Measurements from ENCODE around the gene BBX.

BBX gene

GRCh38 chr3:107598926-107599771 lies 76.4 kb downstream of the BBX start:
- peak; percentile 5 to 7 for DNase-seq (ENCODE audit: low read depth in 1 of 2, low spot score in 1 of 2)

DNA sequence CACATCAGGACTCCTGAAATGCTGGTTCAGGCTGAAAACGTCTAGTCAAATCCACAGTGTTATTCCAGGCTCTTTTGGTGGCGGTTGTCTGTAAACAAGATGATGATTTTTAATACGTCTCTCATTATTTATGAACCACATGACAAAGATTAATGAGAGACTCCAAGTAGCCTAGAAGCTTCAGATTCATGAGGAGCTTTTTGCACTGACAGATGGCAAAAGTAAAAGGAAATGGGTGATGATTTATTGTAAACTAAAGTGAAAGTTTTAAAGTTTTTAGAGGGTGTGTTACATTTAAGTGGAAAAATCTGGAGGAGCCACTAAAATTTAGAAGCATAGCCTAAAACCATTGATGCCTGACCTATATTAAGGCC lies 77.0 kb downstream of the BBX start:
- DNase-seq (ENCODE audit: low read depth in 1 of 2, low spot score in 1 of 2), result no peak

DNA sequence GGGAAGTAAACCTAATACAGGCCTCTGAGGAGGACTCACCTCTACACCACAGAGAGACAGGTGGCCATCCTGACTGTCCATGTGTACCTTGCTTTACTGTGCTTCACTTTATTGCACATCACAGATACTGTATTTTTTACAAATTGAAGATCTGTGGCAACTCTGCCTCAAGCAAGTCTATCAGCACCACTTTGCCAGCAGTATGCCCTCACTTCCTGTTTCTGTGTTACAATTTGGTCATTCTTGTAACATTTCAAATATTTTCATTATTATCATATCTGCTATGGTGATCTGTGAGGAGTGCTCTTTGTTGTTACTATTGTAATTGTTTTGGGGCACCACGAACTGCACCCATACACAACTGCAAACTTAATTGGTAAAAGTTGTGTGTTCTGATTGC lies 78.0 kb downstream of the BBX start:
- DNase-seq (ENCODE audit: low read depth in 1 of 2, low spot score in 1 of 2), result no peak

- DNase-seq (ENCODE audit: low read depth in 1 of 2, low spot score in 1 of 2), result no peak
Measured at GRCh38 chr3:107604057-107604822, 81.5 kb downstream of the BBX start.

GRCh38 chr3:107611775-107612469 lies 89.2 kb downstream of the BBX start:
- DNase-seq (ENCODE audit: low read depth in 1 of 2, low spot score in 1 of 2), result no peak

DNA sequence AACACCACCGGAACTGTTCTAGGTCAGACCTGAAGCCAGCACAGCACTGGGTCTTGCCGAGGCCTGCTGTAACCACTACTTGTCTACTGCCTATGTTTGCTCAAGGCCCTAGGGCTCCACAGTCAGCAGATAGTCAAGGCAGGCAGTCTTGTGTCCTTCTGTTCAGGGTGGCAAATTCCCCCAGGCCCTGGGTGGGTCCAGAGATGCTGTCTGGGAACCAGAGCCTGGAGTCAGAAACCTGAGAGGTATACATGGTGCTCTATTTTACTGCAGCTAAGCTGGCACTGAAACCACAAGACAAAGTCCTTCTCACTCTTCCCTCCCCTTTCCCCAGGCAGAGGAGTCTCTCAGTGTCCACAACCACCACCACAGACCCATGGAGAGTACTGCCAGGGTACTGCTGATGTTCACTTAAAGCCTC lies 89.9 kb downstream of the BBX start:
- no peak for DNase-seq (ENCODE audit: low read depth in 1 of 2, low spot score in 1 of 2)

GRCh38 chr3:107619549-107619948 lies 96.8 kb downstream of the BBX start:
- no peak for DNase-seq (ENCODE audit: low read depth in 1 of 2, low spot score in 1 of 2)

GRCh38 chr3:107620534-107620933 lies 97.8 kb downstream of the BBX start:
- DNase-seq (ENCODE audit: low read depth in 1 of 2, low spot score in 1 of 2), result no peak

DNA sequence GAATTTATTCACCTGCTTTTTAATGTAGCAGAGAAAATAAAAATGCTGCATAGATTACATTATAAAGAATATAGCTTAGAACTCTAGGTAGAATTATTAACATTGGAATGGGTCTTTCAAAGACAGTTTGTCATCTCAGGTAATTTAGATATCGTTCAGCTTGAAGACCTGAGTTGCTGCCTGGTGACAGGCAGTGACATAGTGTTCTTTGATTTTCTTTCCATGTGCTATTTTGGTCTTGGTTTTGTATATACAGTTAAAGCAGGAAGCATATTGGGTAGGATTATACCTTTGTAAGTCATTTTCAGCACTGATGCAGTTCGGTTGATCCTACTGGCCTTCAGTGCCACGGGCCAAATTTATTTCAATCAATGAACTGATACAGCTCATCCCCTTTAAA lies 98.7 kb downstream of the BBX start:
- DNase-seq (ENCODE audit: low read depth in 1 of 2, low spot score in 1 of 2), result no peak

DNA sequence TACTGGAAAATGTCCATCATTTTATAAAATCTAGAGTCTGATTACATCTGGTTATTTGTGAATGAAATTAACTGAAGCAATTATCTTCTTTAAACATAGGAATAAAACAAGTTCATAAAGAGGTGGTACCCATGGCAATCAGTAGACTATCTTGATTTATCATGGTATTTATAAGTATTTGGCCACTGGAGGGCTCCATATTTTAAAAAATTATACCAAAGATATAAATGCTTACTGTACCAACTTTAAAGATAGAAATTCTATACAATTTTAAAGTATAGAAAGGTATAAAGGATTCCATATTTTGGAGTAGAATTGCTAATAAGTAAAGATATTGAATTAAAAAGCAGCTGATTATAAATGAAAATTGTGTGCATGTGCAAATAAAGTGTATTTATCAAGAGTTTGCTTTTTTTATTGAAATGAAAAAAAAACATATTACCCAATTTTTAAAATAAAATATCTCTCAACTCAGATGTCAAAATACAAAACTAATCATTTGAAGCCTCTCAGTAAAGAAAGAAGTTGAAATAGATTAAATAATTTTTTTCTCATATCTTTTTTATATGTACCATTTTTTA lies 105.3 kb downstream of the BBX start:
- DNase-seq (ENCODE audit: low read depth in 1 of 2, low spot score in 1 of 2), result no peak

GRCh38 chr3:107629566-107629965 lies 106.8 kb downstream of the BBX start:
- DNase-seq (ENCODE audit: low read depth in 1 of 2, low spot score in 1 of 2), result no peak

DNA sequence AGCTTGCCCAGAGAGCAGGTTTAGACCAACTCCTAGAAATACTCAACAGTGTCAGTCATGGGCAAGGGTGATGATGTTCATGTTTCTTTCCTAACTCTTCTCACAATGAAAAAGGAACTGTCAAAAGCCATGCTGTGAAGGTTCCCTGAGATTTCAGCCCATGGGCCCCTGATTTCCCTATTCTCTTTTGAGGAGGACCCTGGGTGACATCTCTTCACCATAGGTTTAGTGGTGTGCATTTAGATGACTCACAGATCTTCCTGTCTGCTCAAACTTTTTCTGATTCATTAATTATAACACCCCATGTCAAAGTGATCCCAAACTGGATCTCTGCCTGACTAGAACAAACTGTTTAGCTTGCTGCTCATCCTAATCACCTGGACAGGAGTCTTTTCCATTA lies 108.0 kb downstream of the BBX start:
- DNase-seq (ENCODE audit: low read depth in 1 of 2, low spot score in 1 of 2), result no peak

DNA sequence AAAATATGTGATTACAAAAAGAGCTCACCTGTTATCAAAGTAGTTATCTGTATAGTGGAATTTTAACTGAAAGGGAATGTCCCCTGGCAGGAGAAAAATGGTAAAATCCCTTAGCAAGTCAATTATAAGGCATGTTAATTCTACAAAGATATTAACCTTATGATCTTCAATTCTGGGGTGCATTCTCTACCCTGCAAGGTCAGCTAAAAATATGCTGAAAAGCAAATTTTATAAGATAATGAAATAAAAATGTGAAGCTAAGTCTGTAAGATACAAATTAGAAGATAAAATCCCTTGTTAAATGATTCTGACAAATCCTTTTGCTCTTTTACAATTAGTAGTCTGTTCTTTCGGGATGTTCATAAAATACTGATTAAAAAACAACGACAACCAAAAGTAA lies 109.8 kb downstream of the BBX start:
- DNase-seq (ENCODE audit: low read depth in 1 of 2, low spot score in 1 of 2), result no peak

DNA sequence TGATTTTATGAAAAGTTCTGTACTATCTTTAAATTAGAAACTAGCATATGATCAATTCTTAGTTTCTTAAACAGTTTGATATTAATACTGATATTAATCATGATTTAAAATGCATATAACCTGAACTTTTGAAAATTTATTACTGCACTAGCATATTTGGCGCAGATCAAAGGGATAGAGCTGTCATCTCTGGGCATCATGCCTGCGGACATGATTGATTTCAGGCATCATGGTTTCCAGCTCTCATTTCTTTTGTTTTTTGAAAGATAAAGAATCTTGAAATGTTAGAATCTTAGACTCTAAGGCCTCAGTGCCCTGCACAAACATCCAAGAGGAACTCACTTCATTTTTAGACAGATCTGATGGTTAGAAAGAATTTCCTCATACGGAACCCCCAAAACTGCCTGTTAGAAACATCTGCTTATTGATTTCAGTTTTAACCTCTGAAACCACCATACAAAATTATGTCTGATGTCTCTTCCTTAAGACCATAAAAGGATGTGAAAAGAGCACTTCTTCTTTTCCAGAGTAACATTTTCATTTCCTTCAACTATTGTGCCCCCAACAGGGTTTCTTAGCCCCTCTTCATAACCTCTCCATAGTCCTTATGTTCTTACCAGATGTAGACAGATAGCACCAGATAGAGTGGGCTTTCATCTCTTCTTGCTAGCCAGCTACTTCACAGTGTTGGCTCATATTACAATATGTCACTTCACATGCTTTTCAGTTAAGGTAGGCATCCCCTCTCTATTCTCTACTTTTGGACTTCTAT lies 110.8 kb downstream of the BBX start:
- no peak for DNase-seq (ENCODE audit: low read depth in 1 of 2, low spot score in 1 of 2)

- DNase-seq (ENCODE audit: low read depth in 1 of 2, low spot score in 1 of 2), result no peak
Measured at GRCh38 chr3:107634099-107634489, 111.3 kb downstream of the BBX start.

DNA sequence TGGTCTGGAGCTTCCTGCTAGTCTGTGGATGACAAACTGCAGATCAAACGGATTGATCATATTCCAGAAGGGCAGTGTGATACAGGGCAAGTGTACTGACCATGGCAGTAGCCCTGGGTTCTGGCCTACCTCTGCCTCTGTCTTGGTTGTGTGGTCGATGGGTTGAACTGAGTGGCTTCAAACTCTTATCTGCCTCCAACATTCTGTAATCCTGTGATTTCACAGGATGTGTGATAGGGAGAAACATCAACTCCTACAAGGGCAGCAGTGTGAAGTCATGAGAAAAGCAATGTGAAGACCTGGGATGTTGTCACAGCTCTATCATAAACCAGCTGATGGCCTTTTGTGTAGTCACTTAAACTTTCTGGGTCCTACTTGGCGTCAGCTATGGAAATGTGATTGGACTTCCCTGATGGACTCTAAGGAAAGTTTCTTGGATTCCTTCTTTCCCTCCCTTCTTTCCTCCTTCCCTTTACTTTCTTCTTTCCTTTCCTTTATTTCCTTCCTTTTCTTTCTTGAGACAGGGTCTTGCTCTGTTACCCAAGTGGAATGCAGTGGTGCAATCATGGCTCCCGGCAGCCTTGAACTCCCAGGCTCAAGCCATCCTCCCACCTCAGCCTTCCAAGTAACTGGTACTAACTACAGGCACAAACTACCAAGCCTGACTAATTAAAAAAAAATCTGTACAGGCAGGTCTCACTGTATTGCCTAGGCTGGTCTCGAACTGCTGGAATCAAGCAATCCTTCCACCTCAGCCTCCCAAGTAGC lies 114.8 kb downstream of the BBX start:
- no peak for DNase-seq (ENCODE audit: low read depth in 1 of 2, low spot score in 1 of 2)

DNA sequence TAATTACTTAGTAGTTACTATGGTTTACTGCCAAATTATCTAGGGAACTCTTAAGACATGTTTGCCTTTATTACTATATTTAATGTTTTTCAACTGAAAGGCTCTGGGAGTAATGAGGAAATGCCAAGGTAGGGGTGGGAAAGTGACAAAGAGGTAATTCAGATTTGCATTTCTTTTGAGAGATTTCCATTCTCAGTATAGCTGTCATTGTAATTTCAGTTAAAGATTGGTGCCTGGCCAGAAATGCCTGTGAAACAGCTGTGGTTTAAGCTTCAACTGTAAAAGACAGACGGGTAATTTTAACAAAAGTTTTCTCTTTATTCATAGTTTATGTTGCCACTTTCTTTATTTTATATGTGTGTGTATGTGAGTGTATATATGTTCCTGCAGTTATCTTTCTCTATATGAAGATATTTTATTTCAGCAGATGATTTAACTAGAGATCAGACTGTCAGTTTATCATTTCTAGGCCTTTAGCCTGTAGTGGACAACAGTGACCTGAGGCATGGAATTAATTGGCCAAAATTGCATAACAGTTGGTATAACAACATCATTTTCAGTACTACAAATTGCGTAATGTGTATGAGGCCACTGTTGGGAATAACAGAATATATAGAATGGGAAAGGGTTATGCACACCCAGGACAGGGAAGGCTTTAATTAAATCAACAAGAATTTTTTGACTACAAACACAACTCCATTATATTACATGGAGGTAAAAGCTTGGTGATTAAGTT lies 119.0 kb downstream of the BBX start:
- DNase-seq (ENCODE audit: low read depth in 1 of 2, low spot score in 1 of 2), result no peak

DNA sequence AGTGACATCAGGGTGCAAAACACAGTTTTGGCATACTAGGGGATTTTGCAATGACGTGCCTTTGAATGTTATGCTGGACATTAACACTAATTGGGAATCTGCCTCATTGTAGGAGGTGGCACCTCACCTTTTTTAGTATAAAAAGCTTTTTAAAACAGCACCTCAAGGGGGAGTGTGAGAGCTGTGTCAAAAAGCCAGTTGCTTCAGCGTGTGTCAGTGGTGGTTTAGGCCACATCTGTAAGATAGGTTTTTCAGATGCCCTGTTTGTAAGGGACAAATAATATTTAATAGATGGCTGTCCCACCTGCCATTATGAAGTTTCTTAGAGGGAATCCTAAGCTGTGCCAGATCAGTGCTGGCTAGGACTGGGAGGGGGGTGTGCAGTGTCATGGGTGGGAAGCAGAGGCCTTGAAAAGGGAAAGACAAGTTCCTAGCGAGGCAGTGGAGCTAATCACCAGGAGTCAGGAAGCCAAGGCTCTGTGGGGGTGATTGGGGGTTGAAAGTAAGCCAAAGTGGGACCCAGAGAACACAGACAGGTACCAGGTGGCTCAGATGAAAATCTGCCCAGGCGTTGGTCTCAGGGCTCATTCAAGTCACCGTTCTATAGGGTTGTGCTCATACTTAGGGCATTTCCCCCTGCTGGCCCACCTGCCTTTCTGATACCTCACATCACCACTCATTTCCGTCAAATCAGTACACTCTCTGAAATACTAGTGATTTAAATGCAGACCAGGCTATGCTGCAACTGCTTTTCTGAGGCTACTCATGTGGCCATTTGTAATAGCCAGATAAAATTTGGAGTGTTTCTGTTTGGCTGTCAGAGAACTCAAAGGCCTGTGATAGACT lies 120.5 kb downstream of the BBX start:
- DNase-seq (ENCODE audit: low read depth in 1 of 2, low spot score in 1 of 2), result no peak

DNA sequence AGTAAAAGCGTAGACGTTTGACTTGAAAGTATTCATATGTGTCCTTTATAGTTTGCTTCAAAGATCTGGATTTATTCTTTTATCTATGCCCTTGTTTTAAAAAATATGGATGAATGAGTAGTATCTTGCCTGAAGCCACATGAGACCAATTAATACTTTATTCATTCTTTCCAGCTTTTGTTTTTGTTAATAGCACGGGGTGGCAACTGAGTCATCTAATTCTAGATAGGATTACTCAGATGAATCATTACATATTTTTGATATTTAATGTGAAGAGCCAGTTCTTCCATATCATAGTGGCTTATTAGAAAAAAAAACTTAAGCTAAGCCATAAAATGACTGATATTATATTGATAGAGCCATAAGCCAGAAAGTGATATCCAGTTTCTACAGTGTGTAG lies 121.9 kb downstream of the BBX start:
- no peak for DNase-seq (ENCODE audit: low read depth in 1 of 2, low spot score in 1 of 2)
